Measurements from ENCODE around the gene URB1.

- TF ChIP-seq POLR2AphosphoS5 (IDR thresholded peaks at IDR 0.05; ENCODE audit: low read depth, low read length) (no peak), POLR2A (IDR thresholded peaks at IDR 0.05; ENCODE audit: low read depth, low read length) (no peak), SPI1 (IDR thresholded peaks at IDR 0.05; ENCODE audit: low read depth, low read length) (no peak), TAF1 (IDR thresholded peaks at IDR 0.05; ENCODE audit: low read depth, low read length) (no peak), PAX5 (IDR thresholded peaks at IDR 0.05; ENCODE audit: insufficient read depth, low read length, severe bottlenecking) (no peak), POU2F2 (IDR thresholded peaks at IDR 0.05; ENCODE audit: low read depth, low read length) (no peak)
Measured at GRCh38 chr21:32306021-32306780, 86.6 kb downstream of the URB1 start.
